Tibial nerve (tissue), 3 donors: ENCODE measurements around the gene PTPN5.

Experiments used
- CTCF ChIP-seq, 5 experiments: fragments of 200-600 bp in 3 of 5; fragments of 450-650 bp in 2 of 5; sonication (generic) in 3 of 5; IDR thresholded peaks; one replicate each; pipeline ENCODE4 v1.5.1; 2016 to 2019; ENCODE audit warnings: antibody characterized with exemption in 5 of 5, mild to moderate bottlenecking in 3 of 5, moderate library complexity in 2 of 5
- POLR2A ChIP-seq, 2 donors: fragments of 450-650 bp; IDR thresholded peaks; one replicate each; pipeline ENCODE4 v1.6.1; 2017; ENCODE audit warnings: antibody characterized with exemption in 2 of 2, mild to moderate bottlenecking in 2 of 2, moderate library complexity in 2 of 2

DNA sequence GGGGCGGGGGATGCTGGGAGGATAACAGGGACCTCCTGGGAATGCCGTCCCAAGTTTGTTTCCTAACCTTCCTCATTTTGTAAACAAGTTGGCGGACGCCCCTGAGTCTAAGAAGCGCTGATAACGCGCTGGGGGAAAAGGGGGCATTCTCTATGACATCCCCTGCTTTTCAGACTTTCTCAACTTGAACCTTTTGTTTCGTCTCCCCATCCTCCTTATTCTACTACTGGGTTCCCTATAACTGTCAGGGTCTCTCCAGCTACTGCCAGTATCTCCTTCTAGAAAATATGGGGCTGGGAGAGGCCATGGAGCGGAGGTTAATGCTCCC lies 92.4 kb downstream of the PTPN5 start:
- TF ChIP-seq CTCF (IDR thresholded peaks at IDR 0.05), result no peak
- TF ChIP-seq POLR2A (IDR thresholded peaks at IDR 0.05), result no peak
